Measurements from ENCODE around the gene LRRC75B. TPM values are rescaled to one million over a fixed set of nuclear protein-coding genes. Genes with fewer than 3 reads are reported as not detected.

The LRRC75B gene
- total and polyA plus RNA-seq, 2 of the 13 experiments (the other 11 are each of a cell fraction or from before 2014, with no cell fraction given): 11.8 to 34.8 TPM

GRCh38 chr22:24555165-24556039 lies 37.5 kb downstream of the LRRC75B start, which contains the start of gene SNRPD3 (continued):
- TF ChIP-seq XRCC5 (optimal IDR thresholded peaks at IDR 0.05; ENCODE audit: low read length) (peak; percentile 98), GRHL1 (CRISPR knock-in tag; conservative IDR thresholded peaks at IDR 0.05) (no peak), GTF3A (CRISPR knock-in tag; conservative IDR thresholded peaks at IDR 0.05) (no peak), RERE (CRISPR knock-in tag; IDR thresholded peaks at IDR 0.05; ENCODE audit: low read depth) (no peak), ZNF10 (CRISPR knock-in tag; IDR thresholded peaks at IDR 0.05; ENCODE audit: borderline replicate concordance, low read depth) (no peak), ZBTB37 (CRISPR knock-in tag; IDR thresholded peaks at IDR 0.05) (0 out of 2 replicates have a peak, but pooled peaks have one; percentile 19), CC2D1A (CRISPR knock-in tag; IDR thresholded peaks at IDR 0.05) (0 out of 2 replicates have a peak, but pooled peaks have one; percentile 52), RARA (CRISPR knock-in tag; IDR thresholded peaks at IDR 0.05) (peak; percentile 34; the same call in 1 of the 2 replicates), FIP1L1 (IDR thresholded peaks at IDR 0.05; ENCODE audit: borderline replicate concordance, insufficient read depth, low read depth, low read length) (peak; percentile 83; the same call in 1 of the 2 replicates), HMGA1 (CRISPR knock-in tag; conservative IDR thresholded peaks at IDR 0.05) (no peak), DDIT3 (CRISPR knock-in tag; IDR thresholded peaks at IDR 0.05) (no peak), ZNF234 (CRISPR knock-in tag; conservative IDR thresholded peaks at IDR 0.05) (peak; percentile 82; the same call in 1 of the 2 replicates), ZNF589 (CRISPR knock-in tag; conservative IDR thresholded peaks at IDR 0.05) (0 out of 2 replicates have a peak, but pooled peaks have one; percentile 55), ZBTB10 (CRISPR knock-in tag; IDR thresholded peaks at IDR 0.05; ENCODE audit: borderline replicate concordance) (peak; percentile 65; the same call in 1 of the 2 replicates), SP2 (CRISPR knock-in tag; IDR thresholded peaks at IDR 0.05) (peak; percentile 85), MED1 (CRISPR knock-in tag; IDR thresholded peaks at IDR 0.05) (peak; percentile 91)

Data from HepG2 (cell line).